HepG2 (cell line): ENCODE results near the gene ROS1. TPM values are rescaled to one million over a fixed set of nuclear protein-coding genes. Genes with fewer than 3 reads are reported as not detected.

Experiments used
- ATAC-seq: fragments of 200-7000 bp; cut with Tn5 transposase; 3 replicates; pipeline ENCODE4 v1.9.1; 2020; ENCODE audit warnings: mild to moderate bottlenecking, moderate library complexity
- BruUV-seq: library from RNA; stranded (reverse); fragments of 400-500 nt; replicated peaks from 2 replicates; lab custom pipeline; 2021; lab: Mats Ljungman, UMichigan
- CTCF ChIA-PET: fragments of 300-600 bp; formaldehyde crosslinking; extraction: SDS; loops from one replicate; lab custom pipeline; 2021; ENCODE audit warnings: low total read pairs, inconsistent platforms, low intra/inter-chr PET ratio; lab: Yijun Ruan, JAX
- POLR2A ChIA-PET: fragments of 350-600 bp; sonication (Branson Sonifier 250); formaldehyde crosslinking; loops from one replicate; lab custom pipeline; 2020; ENCODE audit warnings: antibody characterized with exemption, inconsistent platforms; lab: Yijun Ruan, JAX
- DNase-seq: peaks from one replicate; pipeline ENCODE4 v3.0.0-alpha.2; 2015; ENCODE audit warnings: low spot score
- FAIRE-seq: peaks from 3 replicates; lab custom pipeline; 2011; peaks lifted over from hg19 to GRCh38; lab: Jason Lieb, UNC
- H2AFZ ChIP-seq: one replicate; pipeline ENCODE4 v1.6.1; 2011; ENCODE audit warnings: low read length, inconsistent platforms
- H3K27ac ChIP-seq: fragments of 300-600 bp; 3 replicates; pipeline ENCODE4 v1.8.0; 2011; ENCODE audit warnings: mixed run types, mild to moderate bottlenecking, mixed read lengths, low read length, inconsistent platforms; ENCODE audit not compliant: insufficient read depth; ENCODE audit errors: extremely low read length
- H3K27me3 ChIP-seq, 2 experiments: fragments of 200-600 bp in 1 of 2; 2 replicates in 1 of 2; 3 replicates in 1 of 2; pipeline versions ENCODE4 v1.6.0 to v1.8.0; 2011; ENCODE audit warnings: low read length in 2 of 2, mild to moderate bottlenecking in 2 of 2, moderate library complexity in 2 of 2, inconsistent platforms in 1 of 2; ENCODE audit not compliant: insufficient read depth in 2 of 2, control insufficient read depth in 1 of 2
- H3K36me3 ChIP-seq, 2 experiments: fragments of 200-600 bp in 1 of 2; replicated peaks in 1 of 2; 2 replicates in 1 of 2; 3 replicates in 1 of 2; pipeline versions ENCODE4 v1.5.1 to v1.8.0; 2011; ENCODE audit warnings: low read length in 2 of 2, inconsistent platforms in 1 of 2; ENCODE audit not compliant: insufficient read depth in 2 of 2, control insufficient read depth in 1 of 2
- H3K4me1 ChIP-seq: 2 replicates; pipeline ENCODE4 v1.5.1; 2012; ENCODE audit warnings: low read length, inconsistent platforms; ENCODE audit not compliant: insufficient read depth
- H3K4me2 ChIP-seq: 2 replicates; pipeline ENCODE4 v1.6.0; 2011; ENCODE audit warnings: low read depth, low read length, inconsistent platforms
- H3K4me3 ChIP-seq, 3 experiments: fragments of 200-600 bp in 1 of 3; sonication (generic), shearing (Covaris generic) in 1 of 3; replicated peaks in 1 of 3; 2 replicates each; pipeline ENCODE4 v1.5.1; 2011 to 2016; ENCODE audit warnings: low read length in 3 of 3, inconsistent platforms in 2 of 3, low read depth in 2 of 3, mild to moderate bottlenecking in 2 of 3, control low read depth in 1 of 3, mixed read lengths in 1 of 3; ENCODE audit not compliant: insufficient read depth in 1 of 3
- H3K79me2 ChIP-seq: one replicate; pipeline ENCODE4 v1.6.1; 2011; ENCODE audit warnings: low read length, inconsistent platforms; ENCODE audit not compliant: insufficient read depth
- H3K9ac ChIP-seq: 2 replicates; pipeline ENCODE4 v1.6.0; 2011; ENCODE audit warnings: mild to moderate bottlenecking, low read depth, low read length, inconsistent platforms; ENCODE audit not compliant: insufficient read depth
- H3K9me3 ChIP-seq: 2 replicates; pipeline ENCODE4 v1.5.1; 2012; ENCODE audit warnings: mild to moderate bottlenecking, low read length
- H4K20me1 ChIP-seq: 2 replicates; pipeline ENCODE4 v1.6.0; 2011; ENCODE audit warnings: inconsistent platforms, mild to moderate bottlenecking, low read length, moderate library complexity; ENCODE audit not compliant: insufficient read depth
- HES4 ChIP-seq: sonication (generic); formaldehyde crosslinking; IDR thresholded peaks from 2 replicates; pipeline ENCODE4 v1.9.0; 2021; ENCODE audit warnings: mild to moderate bottlenecking, missing genetic modification reagents, borderline replicate concordance
- HMG20A ChIP-seq: IDR thresholded peaks from 2 replicates; pipeline ENCODE4 v1.6.1; 2016; ENCODE audit warnings: borderline replicate concordance
- IRF2 ChIP-seq: IDR thresholded peaks from 2 replicates; pipeline ENCODE4 v1.6.1; 2018; ENCODE audit warnings: missing genetic modification reagents, missing compliant biosample characterization
- PAWR ChIP-seq: sonication (generic); formaldehyde crosslinking; IDR thresholded peaks from 2 replicates; pipeline ENCODE4 v1.4.0; 2020; ENCODE audit warnings: missing genetic modification reagents, mild to moderate bottlenecking, borderline replicate concordance
- ZMYM4 ChIP-seq: sonication (generic); formaldehyde crosslinking; IDR thresholded peaks from 2 replicates; pipeline ENCODE4 v1.8.1; 2023; ENCODE audit warnings: mild to moderate bottlenecking, missing genetic modification reagents
- ZNF10 ChIP-seq: sonication (generic); formaldehyde crosslinking; IDR thresholded peaks from 2 replicates; pipeline ENCODE4 v1.4.0; 2020; ENCODE audit warnings: mild to moderate bottlenecking, low read depth, missing genetic modification reagents, borderline replicate concordance
- ZNF34 ChIP-seq: sonication (generic); formaldehyde crosslinking; IDR thresholded peaks from 2 replicates; pipeline ENCODE4 v1.4.0; 2020; ENCODE audit warnings: mild to moderate bottlenecking, missing genetic modification reagents, borderline replicate concordance
- ZNF367 ChIP-seq: sonication (generic); formaldehyde crosslinking; IDR thresholded peaks from 2 replicates; pipeline ENCODE4 v1.4.0; 2020; ENCODE audit warnings: missing genetic modification reagents, borderline replicate concordance
- ZNF780A ChIP-seq: sonication (generic); formaldehyde crosslinking; IDR thresholded peaks from 2 replicates; pipeline ENCODE4 v1.8.0; 2022; ENCODE audit warnings: mild to moderate bottlenecking, missing genetic modification reagents, moderate library complexity
- WGBS: methylation state at CpG from one replicate; pipeline ENCODE4 v1.1.6; 2017; ENCODE audit warnings: low lambda C conversion rate; 5-methylcytosine and 5-hydroxymethylcytosine counted together
- in situ Hi-C: cut with HindIII; loops from 2 replicates; pipeline ENCODE4 v1.10.0; 2017; ENCODE audit warnings: low pct_unique_long_range_greater_than_20kb; ENCODE audit not compliant: extremely low pct_ligation_motif_present
- intact Hi-C: fragments of 100-400 bp; cut with micrococcal nuclease; formaldehyde crosslinking; loops from one replicate; pipeline ENCODE4 v1.10.0; 2022; ENCODE audit not compliant: unreplicated experiment
- polyA plus RNA-seq, 8 experiments: library from polyadenylated mRNA; depleted of rRNA in 3 of 8; stranded (reverse) in 7 of 8; unstranded in 1 of 8; fragments of >200 nt; fragmentation: Illumina TruSeq in 4 of 8; extraction: Trizol in 4 of 8; gene quantifications; 2 replicates each; pipeline versions ENCODE4 v1.2.1 to v1.2.3, GENCODE V29; 2011 to 2016; ENCODE audit warnings: low read depth in 4 of 8, missing spikeins in 1 of 8, mixed read lengths in 1 of 8; ENCODE audit not compliant: insufficient read depth in 1 of 8
- total RNA-seq, 5 experiments: library from RNA; depleted of rRNA; stranded (reverse); fragments of >200 nt; fragmentation: Illumina TruSeq; extraction: Trizol; gene quantifications; 2 replicates each; pipeline ENCODE4 v1.2.3, GENCODE V29; 2016; ENCODE audit warnings: low read depth in 1 of 5
- TF ChIP-seq, protein P1 (sequence below): sonication (generic); formaldehyde crosslinking; IDR thresholded peaks from 2 replicates; pipeline ENCODE4 v1.5.0; 2020; ENCODE audit warnings: mild to moderate bottlenecking, missing genetic modification reagents, moderate library complexity
- TF ChIP-seq, protein P2 (sequence below): IDR thresholded peaks from 2 replicates; pipeline ENCODE4 v1.6.1; 2016; ENCODE audit warnings: missing biosample characterization, missing genetic modification reagents, low read depth

The ROS1 gene
- total and polyA plus RNA-seq, 2 of the 13 experiments (the other 11 are each of a cell fraction or from before 2014, with no cell fraction given), result not detected

DNA sequence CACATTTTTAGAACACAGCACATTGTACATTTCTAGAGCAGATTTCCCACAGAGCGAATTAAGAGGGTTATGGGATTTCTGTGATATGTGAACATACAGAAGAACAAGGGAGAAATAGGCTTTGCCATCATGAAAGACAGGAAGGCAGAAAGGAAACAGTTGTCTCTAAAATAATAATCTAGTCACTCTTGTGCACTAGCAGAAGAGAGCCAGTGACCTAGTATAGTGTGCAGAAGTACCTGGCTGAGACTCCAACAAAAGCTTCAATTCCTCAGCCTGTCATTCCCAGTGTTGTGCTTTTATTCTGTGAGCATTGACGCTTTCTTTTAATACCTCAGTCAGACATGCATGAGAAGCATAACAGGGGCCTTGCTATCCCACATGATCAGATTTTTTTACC lies 39.0 kb upstream of the ROS1 start:
- Histone ChIP-seq H3K4me1 (no peaks in the 10 kb centered on the region), H3K9me3 (no peaks in the 10 kb centered on the region), H3K4me2 (no peak overlapping the region), H4K20me1 (no peaks in the 10 kb centered on the region), H3K27me3 (peaks cover 0 to 26% of the 10 kb centered on the region in 2 experiments; a peak in 1 of 5 replicates), H3K9ac (no peak overlapping the region), H3K79me2 (no peaks in the 10 kb centered on the region), H3K27ac (no peak overlapping the region), H2AFZ (no peak overlapping the region), H3K4me3 (no peak overlapping the region), H3K36me3 (no peaks in the 10 kb centered on the region)
- BruUV-seq, result no TSS peak
- ATAC-seq (no peak), DNase-seq (no peak), FAIRE-seq (no peak)
- ChIA-PET CTCF (no interaction called here), POLR2A (no interaction called here)
- intact Hi-C loops, result no loop called here
- WGBS, result 34% methylated on average over 2 of the region's 2 CpGs
- in situ Hi-C loops, result no loop called here
- TF ChIP-seq ZMYM4 (CRISPR knock-in tag) (no peak), ZNF34 (no peak), HMG20A (CRISPR knock-in tag) (no peak), PAWR (CRISPR knock-in tag) (no peak), ZNF367 (CRISPR knock-in tag) (no peak), HES4 (CRISPR knock-in tag) (no peak), ZNF10 (CRISPR knock-in tag) (no peak), IRF2 (CRISPR knock-in tag) (no peak), ZNF780A (CRISPR knock-in tag) (no peak)
- TF ChIP-seq, protein P1, sequence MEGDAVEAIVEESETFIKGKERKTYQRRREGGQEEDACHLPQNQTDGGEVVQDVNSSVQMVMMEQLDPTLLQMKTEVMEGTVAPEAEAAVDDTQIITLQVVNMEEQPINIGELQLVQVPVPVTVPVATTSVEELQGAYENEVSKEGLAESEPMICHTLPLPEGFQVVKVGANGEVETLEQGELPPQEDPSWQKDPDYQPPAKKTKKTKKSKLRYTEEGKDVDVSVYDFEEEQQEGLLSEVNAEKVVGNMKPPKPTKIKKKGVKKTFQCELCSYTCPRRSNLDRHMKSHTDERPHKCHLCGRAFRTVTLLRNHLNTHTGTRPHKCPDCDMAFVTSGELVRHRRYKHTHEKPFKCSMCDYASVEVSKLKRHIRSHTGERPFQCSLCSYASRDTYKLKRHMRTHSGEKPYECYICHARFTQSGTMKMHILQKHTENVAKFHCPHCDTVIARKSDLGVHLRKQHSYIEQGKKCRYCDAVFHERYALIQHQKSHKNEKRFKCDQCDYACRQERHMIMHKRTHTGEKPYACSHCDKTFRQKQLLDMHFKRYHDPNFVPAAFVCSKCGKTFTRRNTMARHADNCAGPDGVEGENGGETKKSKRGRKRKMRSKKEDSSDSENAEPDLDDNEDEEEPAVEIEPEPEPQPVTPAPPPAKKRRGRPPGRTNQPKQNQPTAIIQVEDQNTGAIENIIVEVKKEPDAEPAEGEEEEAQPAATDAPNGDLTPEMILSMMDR (CRISPR knock-in tag), result no peak
- TF ChIP-seq, protein P2, sequence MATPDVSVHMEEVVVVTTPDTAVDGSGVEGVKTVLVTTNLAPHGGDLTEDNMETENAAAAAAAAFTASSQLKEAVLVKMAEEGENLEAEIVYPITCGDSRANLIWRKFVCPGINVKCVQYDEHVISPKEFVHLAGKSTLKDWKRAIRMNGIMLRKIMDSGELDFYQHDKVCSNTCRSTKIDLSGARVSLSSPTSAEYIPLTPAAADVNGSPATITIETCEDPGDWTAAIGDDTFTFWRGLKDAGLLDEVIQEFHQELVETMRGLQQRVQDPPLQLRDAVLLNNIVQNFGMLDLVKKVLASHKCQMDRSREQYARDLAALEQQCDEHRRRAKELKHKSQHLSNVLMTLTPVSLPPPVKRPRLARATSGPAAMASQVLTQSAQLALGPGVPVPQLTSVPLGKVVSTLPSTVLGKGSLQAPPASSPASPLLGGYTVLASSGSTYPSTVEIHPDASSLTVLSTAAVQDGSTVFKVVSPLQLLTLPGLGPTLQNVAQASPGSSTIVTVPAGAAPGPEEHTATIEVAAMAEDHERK, result no peak
